ENCODE measurements around the gene BCDIN3D. TPM values are rescaled to one million over a fixed set of nuclear protein-coding genes. Genes with fewer than 3 reads are reported as not detected.

The BCDIN3D gene
- total RNA-seq, 4 donors from 2014 or later = 2.3 to 5.2 (median 3.1) TPM

- Histone ChIP-seq H3K27me3 (no peaks in the 10 kb centered on the region), H3K36me3 (peaks cover 0 to 3% (median 0%) of the 10 kb centered on the region in 3 donors), H3K27ac (no peak overlapping the region), H3K4me1 (no peaks in the 10 kb centered on the region), H3K4me3 (no peak overlapping the region), H3K9me3 (no peaks in the 10 kb centered on the region)
- DNase-seq = no peak
- TF ChIP-seq CTCF (IDR thresholded peaks at IDR 0.05) = no peak
- no peak for TF ChIP-seq POLR2A (IDR thresholded peaks at IDR 0.05)
Observed at GRCh38 chr12:49791700-49792099, 51.2 kb downstream of the BCDIN3D start.

- no peaks in the 10 kb centered on the region for H3K27me3 ChIP-seq
- TF ChIP-seq CTCF (IDR thresholded peaks at IDR 0.05) (no peak), POLR2A (IDR thresholded peaks at IDR 0.05) (no peak)
- no peaks in the 10 kb centered on the region for H3K9me3 ChIP-seq
- no peak overlapping the region for H3K4me3 ChIP-seq
- H3K36me3 ChIP-seq = no peaks in the 10 kb centered on the region
- H3K27ac ChIP-seq = no peak overlapping the region
- no peak for DNase-seq
- no peaks in the 10 kb centered on the region for H3K4me1 ChIP-seq
Observed at GRCh38 chr12:49790741-49791555, 52.0 kb downstream of the BCDIN3D start.

- H3K4me3 ChIP-seq = no peak overlapping the region
- H3K27me3 ChIP-seq = no peaks in the 10 kb centered on the region
- H3K4me1 ChIP-seq = no peaks in the 10 kb centered on the region
- DNase-seq = no peak
- no peaks in the 10 kb centered on the region for H3K9me3 ChIP-seq
- TF ChIP-seq CTCF (IDR thresholded peaks at IDR 0.05) = no peak
- no peak for TF ChIP-seq POLR2A (IDR thresholded peaks at IDR 0.05)
- H3K27ac ChIP-seq = no peak overlapping the region
- H3K36me3 ChIP-seq = no peaks in the 10 kb centered on the region
Observed at GRCh38 chr12:49789992-49790391, 52.9 kb downstream of the BCDIN3D start.

- TF ChIP-seq POLR2A (IDR thresholded peaks at IDR 0.05) (no peak), CTCF (IDR thresholded peaks at IDR 0.05) (no peak)
- H3K9me3 ChIP-seq = no peaks in the 10 kb centered on the region
- H3K4me3 ChIP-seq = no peak overlapping the region
- no peaks in the 10 kb centered on the region for H3K27me3 ChIP-seq
- H3K36me3 ChIP-seq = no peaks in the 10 kb centered on the region
- no peak overlapping the region for H3K27ac ChIP-seq
- DNase-seq = no peak
- H3K4me1 ChIP-seq = peaks cover 0 to 17% (median 0%) of the 10 kb centered on the region in 4 donors
Observed at GRCh38 chr12:49787672-49788071, 55.2 kb downstream of the BCDIN3D start.

Other genes with a start within 250 kb of the BCDIN3D start
- gene FAM186B, start 237.5 kb downstream of the BCDIN3D start, total RNA-seq = 1 to 10 TPM in 1 of 4 donors, under 1 TPM in 1, not detected in 2; 0.35 to 1.0 TPM
- gene PRPF40B, start 219.5 kb downstream of the BCDIN3D start, total RNA-seq = 10 to 100 TPM in 3 of 4 donors, 1 to 10 TPM in 1; 3.7 to 18.2 (median 15.5) TPM
- gene FMNL3, start 135.7 kb downstream of the BCDIN3D start, total RNA-seq = 10 to 100 TPM in 2 of 4 donors, 1 to 10 TPM in 2; 2.1 to 40.4 (median 8.2) TPM
- 1,000 to 10,000 TPM in 1 of 4 donors, 100 to 1,000 TPM in 3; 104 to 1,479 (median 689) TPM for gene TMBIM6, start 101.5 kb downstream of the BCDIN3D start, total RNA-seq
- gene NCKAP5L, start 14.7 kb downstream of the BCDIN3D start, total RNA-seq = 10 to 100 TPM in 1 of 4 donors, 1 to 10 TPM in 3; 3.3 to 16.5 (median 7.5) TPM
- gene FAIM2, start 60.8 kb upstream of the BCDIN3D start, total RNA-seq = 1 to 10 TPM in 3 of 4 donors, under 1 TPM in 1; 0.83 to 4.7 (median 2.9) TPM
- gene AQP2, start 107.6 kb upstream of the BCDIN3D start, total RNA-seq = not detected
- not detected for gene AQP5, start 118.8 kb upstream of the BCDIN3D start, total RNA-seq
- not detected for gene AQP6, start 129.8 kb upstream of the BCDIN3D start, total RNA-seq
- 10 to 100 TPM in 1 of 4 donors, 1 to 10 TPM in 3; 5.1 to 29.7 (median 8.5) TPM for gene RACGAP1, start 182.4 kb upstream of the BCDIN3D start, total RNA-seq
- gene ASIC1, start 214.5 kb upstream of the BCDIN3D start, total RNA-seq = 1 to 10 TPM in 2 of 4 donors, under 1 TPM in 1, not detected in 1; 0.70 to 5.7 (median 1.5) TPM
- gene SMARCD1, start 242.2 kb upstream of the BCDIN3D start, total RNA-seq = 100 to 1,000 TPM in 2 of 4 donors, 10 to 100 TPM in 2; 76.5 to 126 (median 95.1) TPM

All from Peyer's patch (tissue), 4 donors.